Activated CD8-positive, alpha-beta memory T cell treated with anti-CD3 and anti-CD28 coated beads, Interleukin-2, amount 50 U/mL, for 4 hours (primary cell): ENCODE data around the gene MZT2A.
"Not testable (repeated sequence)": the region's sequence is repeated elsewhere in the genome, so short reads cannot be mapped to it uniquely, and the experiment has no call there.

Experiments
- DNase-seq: peaks from one replicate; pipeline ENCODE4 v3.0.0-alpha.2; 2020

MZT2A gene

GRCh38 chr2:131490616-131491468 is 1.4 kb downstream of the MZT2A start:
- not testable (repeated sequence) for DNase-seq

- DNase-seq: no peak
Observed at GRCh38 chr2:131488306-131489205, 3.6 kb downstream of the MZT2A start.

- DNase-seq: not testable (repeated sequence)
Observed at GRCh38 chr2:131486201-131486902, 5.8 kb downstream of the MZT2A start.

- not testable (repeated sequence) for DNase-seq
Observed at GRCh38 chr2:131484906-131485460, 7.2 kb downstream of the MZT2A start.

GRCh38 chr2:131483981-131484820 is 8.0 kb downstream of the MZT2A start:
- not testable (repeated sequence) for DNase-seq

GRCh38 chr2:131482506-131483155 is 9.6 kb downstream of the MZT2A start:
- DNase-seq: not testable (repeated sequence)

GRCh38 chr2:131480351-131480750 is 11.8 kb downstream of the MZT2A start:
- not testable (repeated sequence) for DNase-seq

GRCh38 chr2:131478850-131479461 is 13.2 kb downstream of the MZT2A start:
- not testable (repeated sequence) for DNase-seq

GRCh38 chr2:131478074-131478849 is 13.9 kb downstream of the MZT2A start:
- not testable (repeated sequence) for DNase-seq

GRCh38 chr2:131477227-131477626 is 15.0 kb downstream of the MZT2A start:
- DNase-seq: not testable (repeated sequence)

- DNase-seq: not testable (repeated sequence)
Observed at GRCh38 chr2:131476363-131476762, 15.8 kb downstream of the MZT2A start.

GRCh38 chr2:131475831-131476230 is 16.4 kb downstream of the MZT2A start, which contains the start of gene TUBA3D:
Gene TUBA3D, plus strand, starts transcription at chr2:131476119. Its CDS starts 81 bp downstream, at chr2:131476200.
- DNase-seq: no peak

GRCh38 chr2:131473266-131473665 is 18.9 kb downstream of the MZT2A start:
- DNase-seq: not testable (repeated sequence)

- DNase-seq: not testable (repeated sequence)
Observed at GRCh38 chr2:131471624-131472023, 20.6 kb downstream of the MZT2A start.

- not testable (repeated sequence) for DNase-seq
Observed at GRCh38 chr2:131470944-131471343, 21.3 kb downstream of the MZT2A start.

GRCh38 chr2:131467722-131468121 is 24.5 kb downstream of the MZT2A start:
- DNase-seq: not testable (repeated sequence)

GRCh38 chr2:131454914-131455313 is 37.3 kb downstream of the MZT2A start:
- DNase-seq: not testable (repeated sequence)

- DNase-seq: not testable (repeated sequence)
Observed at GRCh38 chr2:131451265-131451949, 40.8 kb downstream of the MZT2A start.

GRCh38 chr2:131447981-131448380 is 44.2 kb downstream of the MZT2A start:
- not testable (repeated sequence) for DNase-seq
